GM10847 (cell line): ENCODE measurements around the gene TMEM125.

Experiments used
- POLR2A ChIP-seq: IDR thresholded peaks from 2 replicates; pipeline ENCODE4 v1.6.1; 2011; ENCODE audit not compliant: insufficient read length; ENCODE audit errors: extremely low read depth

Gene TMEM125

DNA sequence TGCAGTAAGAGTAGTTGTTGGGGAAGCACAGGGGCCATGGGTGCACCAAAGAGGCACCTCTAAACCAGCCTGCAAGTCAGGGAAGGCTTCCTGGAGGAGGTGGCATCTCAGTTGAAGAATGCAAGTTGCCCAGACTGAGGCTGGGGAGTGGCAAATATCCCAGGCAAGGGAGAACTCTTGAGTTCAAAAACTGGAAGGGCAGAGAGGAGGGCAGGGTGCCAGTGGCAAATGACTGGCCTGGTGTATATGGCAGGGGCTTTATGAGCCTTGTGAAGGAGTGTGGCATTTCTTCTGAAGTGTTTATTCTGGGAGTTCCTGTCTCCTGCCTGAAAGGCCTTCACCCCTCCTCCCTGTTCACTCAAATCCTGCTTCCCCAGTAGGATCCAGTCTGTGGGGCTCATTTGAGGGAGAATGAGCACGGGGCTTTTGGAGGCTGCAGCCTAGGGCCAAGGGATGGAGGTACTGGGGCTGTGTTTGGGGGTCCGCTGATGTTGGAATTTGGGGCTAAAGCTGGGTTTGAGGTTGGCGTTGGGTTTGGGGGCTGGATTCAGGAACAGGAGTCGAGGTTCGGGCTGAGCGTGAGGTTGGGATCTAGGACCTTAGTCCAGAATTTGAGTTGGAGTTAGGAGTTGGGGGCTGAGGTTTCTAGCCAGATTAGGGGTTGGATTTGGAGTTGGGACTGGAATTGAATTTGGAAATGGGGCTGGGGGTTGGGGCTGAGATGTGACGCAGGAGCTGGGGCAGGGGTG is at the start of gene TMEM125:
Gene TMEM125 (plus strand): TSS at position 357 of the 749 bp plus-strand sequence. CDS start 2,740 bp downstream, outside the sequence.
- no peak for TF ChIP-seq POLR2A

DNA sequence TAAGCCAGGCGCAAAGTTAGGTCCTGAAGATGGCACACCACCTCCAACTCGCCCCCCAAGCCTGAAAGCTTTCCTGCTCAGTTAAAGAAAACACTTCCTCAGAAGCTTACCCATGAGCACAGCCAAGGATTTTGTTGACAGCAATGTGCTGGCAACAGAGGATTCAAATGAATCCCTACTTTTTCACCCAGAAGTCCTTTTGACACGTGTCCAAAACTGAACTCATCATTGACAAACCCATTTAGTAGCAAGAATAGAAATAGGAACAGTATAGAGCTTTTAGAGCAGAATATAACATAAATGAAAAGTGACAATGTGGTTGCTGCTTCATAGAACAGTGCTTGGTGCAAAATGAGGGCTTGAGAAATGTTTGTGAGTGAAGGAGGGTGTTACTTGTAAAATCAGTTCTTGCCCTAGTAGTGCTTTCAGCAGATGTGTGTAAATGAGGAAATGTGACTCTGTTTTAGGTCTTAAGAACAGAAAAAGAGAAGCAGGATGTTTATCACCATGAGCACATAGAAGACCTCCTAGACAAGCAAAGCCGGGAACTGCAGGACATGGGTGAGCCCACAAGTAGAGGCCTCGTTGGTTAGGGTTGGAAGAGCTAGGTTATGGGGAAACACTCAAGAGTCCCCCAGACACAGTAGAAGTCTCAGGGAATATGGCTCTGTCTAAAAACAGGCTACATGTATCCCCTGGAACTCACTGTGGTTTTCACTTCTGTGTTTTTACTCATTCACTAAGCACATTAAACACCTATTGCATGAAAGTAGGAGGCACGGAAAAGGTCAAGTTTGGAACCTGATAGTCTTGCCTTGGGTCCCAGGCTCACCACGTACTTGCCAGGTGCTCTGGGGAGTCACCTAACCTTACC is 48.6 kb upstream of the TMEM125 start:
- no peak for TF ChIP-seq POLR2A

DNA sequence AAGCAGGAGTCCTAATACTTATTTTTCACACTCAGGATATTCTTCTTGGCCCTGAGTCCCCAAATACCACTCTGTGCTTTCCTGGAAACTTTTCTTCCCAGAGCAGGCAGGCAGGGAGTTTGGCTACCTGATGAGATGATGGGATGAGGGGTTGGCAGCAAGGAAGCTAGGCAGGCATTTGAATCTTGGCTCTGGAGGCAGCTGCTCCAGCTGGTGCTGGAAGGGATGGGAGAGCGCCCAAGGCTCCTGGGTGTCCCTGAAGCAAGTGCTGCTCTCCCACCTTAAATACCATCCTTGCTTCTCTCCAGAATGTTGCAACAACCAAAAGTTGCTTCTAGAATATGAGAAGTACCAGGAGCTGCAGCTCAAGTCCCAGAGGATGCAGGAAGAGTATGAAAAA is 48.0 kb upstream of the TMEM125 start:
- TF ChIP-seq POLR2A, result no peak

DNA sequence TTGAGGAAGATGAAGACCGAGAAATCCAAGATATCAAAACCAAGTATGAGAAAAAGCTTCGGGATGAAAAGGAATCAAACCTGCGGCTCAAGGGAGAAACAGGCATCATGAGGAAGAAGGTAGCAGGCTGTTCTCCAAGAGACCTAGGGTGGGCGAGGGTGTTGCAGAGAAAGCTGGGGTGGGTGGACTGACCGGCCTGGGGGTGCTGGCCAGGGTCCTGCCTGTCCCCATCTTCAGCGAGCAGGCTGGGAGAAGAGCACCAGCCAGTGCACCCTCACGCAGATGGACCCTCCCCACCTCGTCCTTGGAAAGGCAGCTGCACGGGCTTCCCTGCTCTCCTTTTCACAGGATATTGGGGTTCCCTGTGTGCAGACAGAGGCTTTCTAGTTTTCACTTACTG is 46.9 kb upstream of the TMEM125 start:
- no peak for TF ChIP-seq POLR2A

DNA sequence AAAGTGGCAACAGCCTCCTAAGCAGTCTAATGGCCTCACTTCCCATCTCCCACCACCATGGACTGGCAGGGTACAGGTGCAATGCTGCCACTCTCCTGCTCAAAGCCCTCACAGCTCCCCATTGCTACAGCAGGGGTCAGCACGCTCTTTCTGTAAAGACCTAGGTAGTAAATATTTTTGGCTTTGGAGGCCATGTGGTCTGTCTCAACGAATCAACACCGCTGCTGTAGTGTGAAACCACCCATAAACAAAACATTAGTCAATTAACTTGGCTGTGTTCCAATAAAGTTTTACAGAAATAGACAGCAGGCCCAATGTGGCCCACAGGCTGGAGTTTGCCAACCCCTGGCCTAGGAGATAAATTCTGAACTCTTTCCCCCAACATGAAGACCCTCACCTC is 44.6 kb upstream of the TMEM125 start:
- TF ChIP-seq POLR2A, result no peak

DNA sequence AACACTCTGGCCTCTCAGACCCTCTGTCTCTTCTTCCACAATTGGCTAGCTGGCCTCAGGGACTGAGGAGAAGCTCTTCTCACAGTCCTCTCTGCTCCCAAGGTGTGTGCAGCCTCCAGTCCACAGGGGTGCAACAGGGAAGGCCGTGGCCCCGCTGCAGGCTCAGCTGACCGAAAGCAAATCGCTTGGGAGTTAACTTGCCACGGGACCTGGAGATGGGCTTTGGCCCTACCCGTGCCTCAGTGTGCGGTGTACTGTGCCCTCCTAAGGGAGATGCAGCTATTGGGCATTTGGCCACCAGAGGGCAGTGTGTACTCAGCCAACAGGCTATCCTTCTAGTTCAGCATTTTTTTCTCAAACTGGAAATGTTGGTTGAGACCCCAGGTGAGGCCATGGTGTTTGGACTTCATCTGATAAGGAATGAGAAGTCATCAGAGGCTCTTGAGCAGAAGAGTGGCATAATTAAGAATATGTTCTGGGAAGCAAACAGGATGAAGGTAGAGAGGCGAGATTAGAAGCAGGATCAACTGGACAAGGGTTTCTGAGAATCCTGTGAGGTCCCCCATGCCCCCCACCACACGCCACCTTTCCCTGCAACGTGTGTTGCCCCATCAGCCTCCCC is 42.5 kb upstream of the TMEM125 start:
- TF ChIP-seq POLR2A, result no peak

DNA sequence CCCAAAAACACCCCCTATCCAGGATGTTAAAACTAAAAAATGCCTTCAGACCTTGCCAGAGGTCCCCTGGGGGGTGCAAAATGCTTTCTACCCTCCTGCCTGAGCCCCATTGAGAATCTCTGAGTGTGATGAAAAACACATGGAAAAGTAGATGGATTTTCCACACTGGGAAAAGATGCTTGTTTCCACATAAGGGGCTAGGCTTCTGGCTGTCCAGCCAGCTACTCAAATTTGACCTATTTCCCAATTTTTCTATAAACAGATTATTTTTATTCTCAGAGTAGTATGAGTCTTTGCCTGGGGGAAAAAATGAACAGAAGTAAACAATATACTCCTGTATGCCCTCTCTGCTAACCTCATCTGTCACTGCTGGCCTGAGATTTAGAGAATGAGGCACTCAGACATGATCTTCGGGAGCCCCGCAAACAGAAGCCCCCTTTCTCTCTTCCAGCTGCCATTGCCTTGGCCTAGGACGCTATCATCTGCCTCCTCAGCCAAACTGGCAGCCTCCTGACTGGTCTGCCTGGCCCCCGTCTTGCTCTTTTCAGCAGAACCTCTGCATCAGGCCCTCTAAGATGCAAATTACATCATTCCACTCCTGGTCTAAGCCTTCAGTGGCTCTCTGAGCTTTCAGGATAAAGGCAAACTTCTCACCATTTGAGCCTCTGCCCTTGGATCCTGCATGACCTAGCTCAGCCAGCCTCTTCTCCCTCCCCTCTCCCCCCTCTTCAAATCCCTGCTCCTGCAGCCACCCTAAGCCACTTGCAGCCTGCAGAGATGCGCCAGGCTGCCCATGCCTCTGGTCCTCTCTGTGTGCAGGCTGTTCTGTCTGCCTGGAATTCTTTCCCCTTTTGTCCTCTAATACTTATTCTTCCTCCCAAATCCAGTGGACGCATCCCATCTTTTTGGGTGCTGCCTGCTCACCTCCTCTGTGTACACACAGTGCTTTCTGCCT is 39.7 kb upstream of the TMEM125 start:
- no peak for TF ChIP-seq POLR2A

DNA sequence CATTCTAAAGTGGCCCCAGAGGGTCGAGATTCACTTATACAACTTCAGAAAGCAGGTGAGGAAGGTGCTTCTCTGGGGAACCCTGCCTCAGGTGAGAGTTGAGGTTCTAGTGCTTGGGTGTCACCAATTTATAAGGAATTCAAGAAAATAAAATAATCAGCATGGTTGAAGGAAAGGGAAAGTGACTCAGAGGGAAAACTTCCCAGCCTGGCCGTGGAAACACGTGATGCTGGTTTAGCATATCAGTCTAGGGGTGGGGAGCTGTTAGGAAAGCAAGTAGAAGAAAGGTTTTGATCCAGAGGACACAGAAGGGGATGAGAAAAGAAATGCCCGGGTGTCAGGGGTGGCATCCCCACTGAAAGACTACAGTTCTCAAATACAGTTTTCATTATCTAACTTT is 37.7 kb upstream of the TMEM125 start:
- no peak for TF ChIP-seq POLR2A

DNA sequence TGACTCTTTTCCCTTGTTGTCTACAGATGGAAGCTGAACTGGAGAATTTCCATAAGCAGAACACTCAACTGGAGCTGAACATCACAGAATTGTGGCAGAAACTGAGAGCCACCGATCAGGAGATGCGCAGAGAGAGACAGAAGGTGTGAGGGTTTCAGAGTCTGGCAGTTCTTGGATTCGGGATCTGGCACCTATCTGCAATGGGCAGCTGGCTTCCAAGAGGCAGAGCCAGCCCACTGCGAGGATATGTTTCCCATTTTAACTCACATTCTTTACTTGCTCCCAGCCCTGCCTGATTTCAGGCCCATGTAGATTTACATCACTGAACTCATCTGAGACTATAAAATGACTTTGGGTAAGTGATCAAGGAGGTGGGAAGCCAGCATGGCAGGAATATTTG is 37.3 kb upstream of the TMEM125 start:
- TF ChIP-seq POLR2A, result no peak

DNA sequence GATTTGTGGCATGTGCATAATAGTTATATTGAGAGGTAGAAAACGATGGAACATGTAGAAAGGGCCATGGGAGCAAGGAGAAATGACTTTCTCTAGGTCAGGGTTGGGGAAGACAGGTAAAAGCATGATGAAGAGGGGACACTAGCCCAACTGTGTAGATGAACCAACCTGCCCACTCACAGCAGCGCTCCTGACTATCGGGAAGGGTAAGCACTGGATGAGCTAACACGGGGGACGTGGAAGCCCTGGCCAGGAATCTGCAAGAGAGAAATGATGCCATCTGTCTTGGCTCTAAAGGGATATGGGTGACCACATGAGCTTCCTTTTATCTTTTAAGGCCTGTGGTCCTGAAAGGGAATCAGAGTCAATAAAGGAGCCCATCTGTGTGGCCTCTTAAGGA is 36.2 kb upstream of the TMEM125 start:
- TF ChIP-seq POLR2A, result no peak

DNA sequence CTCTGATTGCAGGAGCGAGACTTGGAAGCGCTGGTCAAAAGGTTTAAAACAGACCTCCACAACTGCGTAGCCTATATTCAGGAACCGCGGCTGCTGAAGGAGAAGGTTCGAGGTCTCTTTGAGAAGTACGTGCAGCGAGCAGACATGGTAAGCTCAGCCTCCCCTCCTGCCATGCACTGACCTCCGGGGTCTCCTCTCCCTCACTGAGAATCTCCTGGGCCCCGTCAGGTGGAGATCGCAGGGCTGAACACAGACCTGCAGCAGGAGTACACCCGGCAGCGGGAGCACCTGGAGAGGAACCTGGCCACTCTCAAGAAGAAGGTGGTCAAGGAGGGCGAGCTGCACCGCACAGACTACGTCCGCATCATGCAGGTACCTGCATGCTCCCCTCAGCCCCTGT is 35.5 kb upstream of the TMEM125 start:
- no peak for TF ChIP-seq POLR2A

DNA sequence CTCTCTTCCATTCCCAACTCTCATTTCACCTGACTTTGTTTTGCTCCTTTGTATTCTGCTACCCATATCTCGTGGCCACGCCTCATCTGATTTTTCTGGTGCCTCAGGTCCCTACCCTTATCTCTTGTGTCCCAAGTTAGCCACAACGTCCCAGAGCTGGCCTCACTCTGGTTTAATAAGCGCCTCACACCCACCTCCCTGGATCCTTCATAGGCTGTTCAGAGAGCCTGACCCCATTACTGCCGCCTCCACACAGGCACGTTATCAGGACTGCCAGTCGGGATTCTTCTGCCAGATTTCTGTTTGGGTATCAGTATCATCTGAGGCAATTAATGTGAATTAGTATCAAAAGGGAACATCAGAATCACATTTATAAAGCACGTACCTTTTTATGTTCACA is 34.7 kb upstream of the TMEM125 start:
- TF ChIP-seq POLR2A, result no peak

DNA sequence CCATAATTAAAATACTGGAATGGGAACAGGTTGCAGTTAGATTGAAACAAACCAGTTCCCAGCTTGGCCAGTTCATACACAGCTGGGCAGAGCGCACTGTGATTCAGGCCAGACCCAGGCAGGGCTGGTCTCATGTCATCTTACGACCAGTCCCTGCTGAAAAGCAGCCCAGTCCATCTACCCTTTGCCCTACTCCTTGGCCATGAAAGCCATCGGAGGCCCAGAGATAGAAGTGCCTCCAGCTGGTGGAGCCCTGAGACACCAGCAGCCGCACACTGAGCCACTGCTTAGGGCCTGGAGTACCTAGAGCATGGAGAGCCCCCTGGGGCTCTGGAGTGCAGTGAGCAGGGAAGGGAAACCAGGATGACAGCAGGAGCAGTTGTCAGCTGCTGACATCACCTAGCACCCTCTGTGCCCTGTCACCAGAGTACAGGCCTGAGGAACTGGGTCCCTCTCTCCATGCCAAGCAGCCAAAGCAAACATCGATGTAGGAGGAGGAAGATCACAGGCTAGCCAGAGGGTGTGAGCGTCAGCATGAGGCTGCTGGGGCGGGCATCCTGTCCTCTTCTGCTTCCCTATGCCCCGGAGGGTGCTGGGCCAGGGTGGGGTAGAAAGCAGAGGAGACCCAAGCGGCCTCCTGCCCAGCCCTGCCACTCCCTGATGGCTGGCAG is 34.2 kb upstream of the TMEM125 start:
- no peak for TF ChIP-seq POLR2A

DNA sequence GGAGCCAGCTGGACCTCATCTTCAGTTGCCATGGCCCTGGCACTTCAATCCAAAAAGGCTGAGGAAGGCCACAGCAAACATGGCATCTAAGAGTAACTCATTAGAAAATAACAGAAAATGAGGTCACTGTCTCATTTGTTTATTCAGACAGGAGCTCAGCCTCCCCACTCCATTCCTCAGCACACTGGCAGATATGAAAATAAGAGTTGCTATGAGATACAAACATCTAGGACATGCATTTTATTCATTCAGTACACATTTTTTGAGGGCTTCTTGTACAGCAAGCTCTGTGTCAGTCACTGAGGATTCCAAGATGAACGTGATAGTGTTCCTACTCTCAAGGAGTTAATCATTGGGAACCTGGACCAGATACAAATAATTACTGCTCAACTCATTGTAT is 32.7 kb upstream of the TMEM125 start:
- no peak for TF ChIP-seq POLR2A
